Natural killer cell treated with Interleukin-12 subunit alpha and Interleukin-12 subunit beta and Interleukin-15 and Interleukin-18, amount 100 ng/mL, for 72 hours (primary cell): ENCODE measurements around the gene KLF16. TPM values are rescaled to one million over a fixed set of nuclear protein-coding genes. Genes with fewer than 3 reads are reported as not detected.

Experiments used
- ATAC-seq, 2 donors: fragments of 150-1000 bp; cut with Tn5 transposase in 1 of 2; sonication (Bioruptor Pico), chemical (Tn5 transposase) in 1 of 2; 2 replicates each; pipeline ENCODE4 v1.10.0; 2021
- DNase-seq: peaks from one replicate; pipeline ENCODE4 v3.0.0; 2022; ENCODE audit warnings: low spot score
- H3K27ac Mint-ChIP-seq, 2 donors: 1 replicate in 1 of 2; 2 replicates in 1 of 2; pipeline ENCODE4 v1.8.0; 2022; ENCODE audit warnings: mixed read lengths in 2 of 2, mild to moderate bottlenecking in 1 of 2, moderate library complexity in 1 of 2
- H3K27me3 Mint-ChIP-seq, 2 donors: 1 replicate in 1 of 2; 2 replicates in 1 of 2; pipeline ENCODE4 v1.8.0; 2022; ENCODE audit warnings: mixed read lengths in 2 of 2
- H3K36me3 Mint-ChIP-seq: one replicate; pipeline ENCODE4 v1.8.0; 2022; ENCODE audit warnings: mixed read lengths
- H3K4me1 Mint-ChIP-seq, 2 donors: 1 replicate in 1 of 2; 2 replicates in 1 of 2; pipeline ENCODE4 v1.8.0; 2022; ENCODE audit warnings: low read depth in 2 of 2, mixed read lengths in 2 of 2, mild to moderate bottlenecking in 1 of 2
- H3K4me3 Mint-ChIP-seq: one replicate; pipeline ENCODE4 v1.8.0; 2022; ENCODE audit warnings: mixed read lengths
- H3K9me3 Mint-ChIP-seq: 2 replicates; pipeline ENCODE4 v1.8.0; 2022; ENCODE audit warnings: mixed read lengths
- total RNA-seq, 2 donors: library from RNA; stranded (reverse); gene quantifications; one replicate each; pipeline ENCODE4 v1.2.3, GENCODE V29; 2022

The KLF16 gene
- total RNA-seq, 2 donors from 2014 or later, result 18.0 to 49.8 TPM

DNA sequence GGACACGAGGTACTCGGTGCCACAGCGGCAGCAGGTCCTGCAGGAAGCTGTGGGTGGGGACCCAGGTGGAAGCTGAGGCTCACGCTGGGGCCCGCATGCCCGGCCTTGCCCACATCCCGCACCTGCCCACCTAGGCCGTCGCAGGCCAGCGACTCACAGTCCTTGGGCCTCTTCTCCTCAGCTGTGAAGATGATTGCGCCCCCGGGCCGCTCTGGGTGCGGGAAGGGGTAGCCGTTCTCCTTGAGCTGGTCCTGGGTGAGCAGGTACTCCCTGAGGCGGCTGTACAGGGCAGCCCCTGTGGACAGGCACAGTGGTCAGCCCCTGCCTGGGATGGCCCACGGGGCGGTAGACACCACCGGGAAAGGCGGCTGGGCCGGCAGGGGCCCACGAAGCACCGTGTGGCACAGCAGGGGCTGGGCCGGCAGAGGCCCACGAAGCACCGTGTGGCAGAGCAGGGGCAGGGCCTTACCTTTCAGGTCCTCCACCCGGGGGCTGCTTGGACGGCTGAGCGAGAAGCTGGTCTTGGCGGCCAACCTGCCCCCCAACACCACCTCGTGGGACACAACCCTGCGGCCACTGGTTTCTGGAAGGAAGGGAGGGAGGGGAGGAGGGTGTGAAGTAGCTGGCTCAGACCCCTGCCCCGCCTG lies 44.7 kb downstream of the KLF16 start:
- Mint-ChIP-seq H3K27me3 (no peaks in the 10 kb centered on the region), H3K9me3 (no peaks in the 10 kb centered on the region)

DNA sequence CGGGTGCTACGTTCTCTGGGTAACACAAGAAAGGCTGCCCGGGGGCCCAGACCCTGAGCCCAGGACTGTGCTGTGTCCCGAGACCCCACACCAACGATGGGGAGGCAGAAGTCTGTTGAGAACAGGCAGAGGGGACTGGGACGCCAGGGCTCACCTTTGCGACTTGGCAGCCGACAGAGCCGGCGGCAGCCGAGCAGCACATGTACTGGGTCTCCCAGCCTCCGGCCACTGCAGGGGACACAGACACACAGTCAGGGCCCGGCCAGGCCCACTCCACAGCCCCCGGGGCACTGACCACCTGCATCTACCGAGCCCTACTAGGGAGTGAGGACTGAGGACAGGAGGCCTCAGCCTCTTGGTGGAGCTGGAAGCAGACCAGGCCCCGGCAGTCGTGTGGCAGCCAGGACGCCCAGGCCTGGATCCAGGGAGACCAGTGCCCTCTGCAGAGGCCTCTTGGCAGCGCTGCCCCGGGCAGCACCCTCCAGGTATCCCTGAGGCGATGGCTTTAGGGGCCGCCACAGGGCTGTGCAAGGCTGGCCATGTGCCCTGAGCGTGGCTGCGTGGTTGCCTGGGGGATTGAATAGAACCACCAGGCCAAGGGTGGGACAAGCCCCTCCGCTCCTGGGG lies 45.7 kb downstream of the KLF16 start:
- H3K4me3 Mint-ChIP-seq, result no peak overlapping the region
- no peaks in the 10 kb centered on the region for H3K9me3 Mint-ChIP-seq
- no peak overlapping the region for H3K27ac Mint-ChIP-seq
- H3K36me3 Mint-ChIP-seq, result no peaks in the 10 kb centered on the region
- ATAC-seq (no peak), DNase-seq (no peak)
- peaks cover 6 to 8% of the 10 kb centered on the region in 2 donors for H3K4me1 Mint-ChIP-seq
- H3K27me3 Mint-ChIP-seq, result no peaks in the 10 kb centered on the region

More for the DNA sequence above, 44.7 kb downstream of the KLF16 start:
- no peak overlapping the region for H3K27ac Mint-ChIP-seq
- H3K4me3 Mint-ChIP-seq, result no peak overlapping the region
- ATAC-seq, result no peak
- no peaks in the 10 kb centered on the region for H3K36me3 Mint-ChIP-seq
- no peak for DNase-seq
- peaks cover 0 to 3% of the 10 kb centered on the region in 2 donors for H3K4me1 Mint-ChIP-seq

DNA sequence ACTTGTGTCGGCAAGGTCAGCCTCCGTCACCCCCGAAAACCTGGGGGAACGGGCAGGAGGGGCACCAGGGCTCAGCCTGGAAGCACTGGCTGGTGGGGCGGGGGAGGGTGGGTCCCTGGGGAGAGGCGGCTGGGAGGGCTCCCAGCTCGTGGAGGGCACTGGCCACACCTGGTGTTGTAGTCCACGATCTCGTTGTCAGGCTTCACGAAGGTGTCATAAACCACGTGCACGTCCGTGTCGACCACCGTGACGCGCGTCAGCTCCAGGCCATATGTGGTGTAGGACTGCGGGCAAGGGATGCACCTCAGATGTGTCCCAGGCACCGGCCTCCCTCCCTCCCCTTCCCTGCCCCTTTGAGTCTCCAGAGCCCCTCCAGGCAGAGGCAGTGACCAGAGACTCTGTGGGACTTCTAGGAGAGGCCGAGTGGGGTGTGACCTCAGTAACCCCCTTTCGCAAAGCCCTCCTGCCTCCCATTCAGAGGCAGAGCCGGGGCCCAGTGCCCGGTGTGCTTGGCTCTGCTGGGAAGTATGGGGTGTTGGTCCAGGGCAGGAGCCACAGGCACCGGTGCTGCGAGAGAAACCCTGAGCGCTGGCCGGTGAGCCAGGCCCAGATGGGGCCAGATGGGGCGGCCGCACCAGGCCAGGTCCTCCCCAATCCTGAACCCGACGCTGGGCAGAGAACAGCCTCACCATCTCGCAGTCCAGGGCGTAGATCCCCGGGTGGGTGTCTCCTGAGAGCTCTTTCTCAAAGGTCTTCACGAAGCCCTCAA lies 46.7 kb downstream of the KLF16 start:
- Mint-ChIP-seq H3K9me3 (no peaks in the 10 kb centered on the region), H3K27ac (no peak overlapping the region), H3K27me3 (no peaks in the 10 kb centered on the region), H3K4me3 (no peak overlapping the region), H3K36me3 (no peaks in the 10 kb centered on the region), H3K4me1 (peaks cover 10 to 12% of the 10 kb centered on the region in 2 donors)
- ATAC-seq (no peak), DNase-seq (no peak)

DNA sequence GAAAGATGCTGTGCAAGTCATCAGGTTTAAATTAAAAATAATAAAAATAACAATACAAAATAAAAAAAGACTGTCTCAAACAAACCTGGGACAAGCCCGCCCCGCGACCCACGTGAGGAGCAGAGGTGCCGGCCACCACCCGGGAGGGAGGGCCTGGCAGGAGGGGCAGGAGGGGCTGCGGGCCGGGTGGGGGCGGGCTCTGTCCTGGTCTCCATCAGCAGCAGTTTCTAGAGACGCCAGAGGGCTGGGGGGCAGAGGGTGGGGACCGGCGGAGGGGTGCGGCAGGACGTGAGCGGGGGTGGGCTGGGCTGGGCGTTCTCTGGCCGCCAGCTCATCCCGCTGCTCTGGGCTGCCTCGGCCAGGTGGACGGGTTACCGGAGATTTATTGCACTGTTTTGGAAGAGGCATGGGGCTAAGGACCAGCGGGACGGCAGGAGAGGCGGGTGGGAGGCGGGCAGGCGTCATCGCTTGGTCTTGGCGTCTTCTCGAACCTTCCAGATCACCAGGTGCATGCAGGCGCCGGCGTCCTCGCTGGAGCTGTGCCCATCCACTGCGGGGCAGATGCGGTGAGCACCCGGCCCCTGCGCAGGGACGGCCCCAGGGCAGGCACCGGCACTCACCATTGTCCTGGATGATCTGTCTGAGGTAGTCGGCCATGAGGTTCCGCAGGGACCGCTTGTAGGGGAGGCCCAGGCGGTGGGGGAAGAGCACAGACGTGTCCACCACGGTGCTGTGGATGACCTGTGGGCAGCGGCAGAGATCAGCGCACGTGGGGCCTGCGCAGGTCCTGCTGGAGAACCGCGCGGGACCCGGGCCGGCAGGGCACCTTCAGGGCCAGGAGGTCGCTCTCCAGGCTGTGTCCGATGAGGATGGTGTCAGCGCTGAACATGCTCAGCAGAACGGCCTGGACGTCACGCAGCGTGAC lies 47.5 kb downstream of the KLF16 start:
- H3K27ac Mint-ChIP-seq, result no peak overlapping the region
- H3K27me3 Mint-ChIP-seq, result no peaks in the 10 kb centered on the region
- no peak for ATAC-seq
- H3K4me3 Mint-ChIP-seq, result no peak overlapping the region
- no peaks in the 10 kb centered on the region for H3K9me3 Mint-ChIP-seq
- no peaks in the 10 kb centered on the region for H3K36me3 Mint-ChIP-seq
- DNase-seq, result no peak
- peaks cover 10 to 13% of the 10 kb centered on the region in 2 donors for H3K4me1 Mint-ChIP-seq

DNA sequence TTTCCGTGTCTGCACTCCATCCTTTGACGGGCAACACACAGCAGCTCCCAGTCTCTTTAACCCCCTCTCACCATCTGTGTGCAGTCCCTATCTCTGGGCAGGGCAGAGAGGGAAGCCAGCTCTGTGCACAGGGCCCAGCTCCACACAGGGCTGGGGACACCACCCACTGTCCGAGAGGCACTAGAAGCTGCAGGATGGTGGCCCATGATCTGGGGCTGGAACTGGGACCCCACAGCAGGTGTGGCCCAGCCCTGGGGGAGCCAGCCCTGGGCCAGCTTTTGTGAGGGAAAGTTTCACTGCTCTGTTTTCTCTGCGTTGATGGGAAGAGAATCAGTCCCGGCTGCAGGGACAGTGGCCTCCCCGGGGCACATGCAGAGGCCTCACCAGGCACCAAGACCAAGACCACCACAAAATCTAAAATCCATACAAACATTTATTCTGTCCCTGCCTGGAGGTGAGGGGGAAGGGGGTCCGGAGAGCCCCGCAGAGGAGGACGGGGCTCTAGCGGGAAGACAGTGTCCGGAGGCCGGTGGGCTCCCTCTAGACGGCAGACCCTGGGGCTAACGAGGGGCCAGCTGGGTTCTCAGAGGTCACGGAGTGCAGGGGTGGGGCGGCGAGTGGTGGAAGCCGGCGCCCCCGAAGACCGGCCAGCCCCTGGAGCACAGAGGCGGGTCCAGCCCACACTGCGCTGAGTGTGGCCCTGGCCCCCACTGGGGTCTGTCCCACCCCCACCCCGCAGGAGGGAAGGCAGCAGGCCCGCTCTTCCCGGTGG lies 48.4 kb downstream of the KLF16 start:
- Mint-ChIP-seq H3K9me3 (no peaks in the 10 kb centered on the region), H3K27ac (no peak overlapping the region), H3K4me1 (peaks cover 10 to 14% of the 10 kb centered on the region in 2 donors), H3K36me3 (no peaks in the 10 kb centered on the region), H3K27me3 (no peaks in the 10 kb centered on the region), H3K4me3 (no peak overlapping the region)
- DNase-seq, result no peak
- no peak for ATAC-seq

DNA sequence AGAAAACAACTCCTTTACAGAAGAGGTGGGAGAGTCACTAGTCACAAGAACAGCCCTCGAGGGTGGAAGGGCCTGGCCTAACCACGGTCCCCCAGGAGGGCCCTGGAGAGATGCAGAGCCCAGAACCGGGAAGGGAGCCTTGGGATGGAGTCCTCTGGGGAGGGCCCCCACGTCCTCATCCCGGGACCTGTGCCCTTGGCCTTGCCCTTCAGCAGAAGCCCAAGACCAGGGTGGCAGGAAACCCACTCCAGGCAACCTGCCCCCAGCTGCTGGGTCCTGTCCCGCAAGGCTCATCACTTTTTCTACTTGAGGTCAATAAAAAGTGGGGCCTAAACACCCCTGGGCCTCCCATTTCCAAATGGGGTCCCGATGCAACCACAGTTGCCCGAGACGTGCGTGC lies 49.0 kb downstream of the KLF16 start:
- Mint-ChIP-seq H3K36me3 (no peaks in the 10 kb centered on the region), H3K27me3 (no peaks in the 10 kb centered on the region), H3K4me3 (no peak overlapping the region), H3K9me3 (no peaks in the 10 kb centered on the region), H3K27ac (no peak overlapping the region), H3K4me1 (peaks cover 10 to 14% of the 10 kb centered on the region in 2 donors)
- ATAC-seq (no peak), DNase-seq (no peak)

DNA sequence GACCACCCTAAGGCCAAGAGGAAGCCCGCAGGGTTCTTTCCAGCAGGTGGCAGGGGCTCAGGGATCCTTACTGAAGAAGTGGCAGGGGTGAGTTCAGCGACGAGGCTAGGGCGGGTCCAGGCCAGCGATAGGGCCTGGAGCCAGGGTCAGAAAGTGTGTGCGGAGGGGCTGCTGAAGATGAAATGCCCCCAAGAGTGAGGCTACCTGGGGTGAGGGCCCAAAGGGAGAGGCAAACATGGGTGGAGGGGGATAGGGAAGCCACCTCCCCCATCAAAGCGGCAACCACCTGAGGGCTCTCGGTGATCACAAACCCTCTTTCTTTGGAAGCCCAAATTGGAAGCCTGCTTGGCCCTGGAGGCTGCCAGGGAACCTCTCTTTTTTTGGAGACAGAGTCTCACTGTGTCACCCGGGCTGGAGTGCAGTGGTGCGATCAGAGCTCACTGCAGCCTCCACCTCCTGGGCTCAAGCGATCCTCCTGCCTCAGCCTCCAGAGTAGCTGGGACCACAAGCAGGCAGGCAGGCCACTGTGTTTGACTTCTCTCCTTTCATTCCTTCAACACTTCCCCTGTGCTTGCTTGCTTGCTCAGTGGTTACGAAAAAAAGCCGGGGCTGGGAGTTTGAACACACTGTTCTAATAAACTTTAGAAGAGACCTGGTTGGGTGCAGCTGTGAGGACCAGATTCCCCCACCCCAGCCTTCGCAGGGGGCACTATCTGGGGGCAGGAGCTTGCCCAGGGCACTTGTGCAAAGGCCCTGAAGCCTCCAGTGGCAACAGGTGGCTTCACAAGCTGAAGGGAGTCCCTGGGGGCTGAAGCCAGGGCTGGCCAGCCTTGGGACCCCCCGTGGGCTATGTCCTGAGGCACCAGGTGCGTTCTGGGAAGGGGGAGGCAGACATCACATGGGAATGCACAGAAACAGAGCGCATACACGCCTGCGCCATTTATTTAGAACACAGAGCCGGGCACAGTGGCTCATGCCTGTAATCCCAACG lies 49.9 kb downstream of the KLF16 start:
- Mint-ChIP-seq H3K36me3 (no peaks in the 10 kb centered on the region), H3K27ac (peak overlapping the region; percentile 73 to 93), H3K4me1 (peaks cover 10 to 14% of the 10 kb centered on the region in 2 donors), H3K4me3 (peak overlapping the region; percentile 91), H3K9me3 (no peaks in the 10 kb centered on the region), H3K27me3 (no peaks in the 10 kb centered on the region)
- ATAC-seq (no peak), DNase-seq (no peak)

DNA sequence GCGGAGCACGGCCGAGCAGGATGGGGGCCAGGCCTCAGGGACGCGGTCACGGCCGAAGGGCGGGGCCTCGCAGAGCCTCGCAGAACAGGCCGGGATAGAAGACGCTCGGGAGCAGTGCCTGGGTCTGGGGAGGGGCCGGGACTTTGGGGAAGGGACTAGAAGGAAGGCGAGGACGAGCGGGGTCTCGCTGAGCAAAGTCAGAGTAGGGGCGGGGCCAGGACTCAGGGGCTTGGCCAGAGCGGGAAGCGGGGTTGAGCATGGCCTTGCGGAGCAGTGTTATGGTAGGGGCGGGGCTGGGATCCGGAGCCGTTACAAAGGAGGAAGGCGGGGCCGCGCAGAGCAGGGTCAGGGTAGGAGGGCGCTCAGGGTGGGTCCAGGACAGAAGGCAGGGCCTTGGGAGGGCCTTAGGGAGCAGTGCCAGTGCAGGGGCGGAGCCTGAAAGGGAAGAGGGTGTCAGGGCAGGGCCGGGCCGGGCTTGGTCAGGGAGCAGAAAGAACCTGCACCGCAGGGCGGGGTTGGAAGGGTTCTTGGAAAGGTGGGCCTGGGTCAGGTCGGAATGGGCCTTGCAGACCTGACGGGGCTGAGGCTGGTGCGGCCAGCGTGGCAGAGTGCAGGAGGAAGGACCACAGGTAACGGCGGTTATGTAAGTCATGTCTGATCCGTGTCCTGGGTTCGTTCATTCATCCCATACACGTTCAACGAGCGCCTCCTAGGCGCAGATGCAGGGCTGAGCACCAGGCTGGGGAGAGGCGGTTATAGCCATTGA lies 50.8 kb downstream of the KLF16 start:
- DNase-seq, result peak; percentile 96
- H3K4me3 Mint-ChIP-seq, result peak overlapping the region; percentile 91
- no peaks in the 10 kb centered on the region for H3K27me3 Mint-ChIP-seq
- H3K27ac Mint-ChIP-seq, result peak overlapping the region; percentile 73 to 93
- no peaks in the 10 kb centered on the region for H3K36me3 Mint-ChIP-seq
- H3K4me1 Mint-ChIP-seq, result peaks cover 10 to 11% of the 10 kb centered on the region in 2 donors
- no peaks in the 10 kb centered on the region for H3K9me3 Mint-ChIP-seq
- ATAC-seq, result peak; percentile 93

DNA sequence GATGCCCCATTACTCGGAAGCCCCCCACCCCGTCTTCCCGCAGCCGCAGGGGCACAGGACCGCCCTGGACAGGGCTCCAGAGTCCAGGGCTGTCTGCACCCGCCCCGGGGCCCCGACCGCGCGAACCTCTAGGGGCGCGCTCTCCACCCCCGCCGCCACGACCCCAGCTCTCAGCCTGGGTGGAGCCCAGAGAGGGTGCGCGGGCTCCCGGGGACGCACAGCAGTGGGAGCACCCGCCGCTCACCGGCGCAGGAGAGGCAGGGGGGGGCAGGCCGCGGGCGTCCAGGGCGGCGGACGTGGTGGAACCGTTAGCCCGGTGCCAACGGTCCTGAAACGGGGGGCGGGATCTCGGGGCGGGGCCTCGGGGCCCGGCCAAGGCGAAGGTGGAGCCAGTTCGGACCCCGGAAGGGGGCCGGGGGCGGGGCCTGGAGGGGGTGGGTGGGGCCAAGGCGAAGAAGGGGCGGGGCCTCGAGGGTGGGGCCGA lies 51.4 kb downstream of the KLF16 start, which contains the start of gene ATP8B3:
TSS of gene ATP8B3 (minus strand) at position 335 of the 484 bp plus-strand sequence. CDS start 540 bp downstream, outside the sequence.
- peaks cover 10 to 11% of the 10 kb centered on the region in 2 donors for H3K4me1 Mint-ChIP-seq
- H3K27me3 Mint-ChIP-seq, result no peaks in the 10 kb centered on the region
- no peaks in the 10 kb centered on the region for H3K9me3 Mint-ChIP-seq
- ATAC-seq (peak in 1 of 2 donors; percentile 49), DNase-seq (no peak)
- H3K36me3 Mint-ChIP-seq, result no peaks in the 10 kb centered on the region
- peak within 1 kb of the TSS; percentile 91 for H3K4me3 Mint-ChIP-seq
- peak within 1 kb of the TSS; percentile 73 to 93 for H3K27ac Mint-ChIP-seq

DNA sequence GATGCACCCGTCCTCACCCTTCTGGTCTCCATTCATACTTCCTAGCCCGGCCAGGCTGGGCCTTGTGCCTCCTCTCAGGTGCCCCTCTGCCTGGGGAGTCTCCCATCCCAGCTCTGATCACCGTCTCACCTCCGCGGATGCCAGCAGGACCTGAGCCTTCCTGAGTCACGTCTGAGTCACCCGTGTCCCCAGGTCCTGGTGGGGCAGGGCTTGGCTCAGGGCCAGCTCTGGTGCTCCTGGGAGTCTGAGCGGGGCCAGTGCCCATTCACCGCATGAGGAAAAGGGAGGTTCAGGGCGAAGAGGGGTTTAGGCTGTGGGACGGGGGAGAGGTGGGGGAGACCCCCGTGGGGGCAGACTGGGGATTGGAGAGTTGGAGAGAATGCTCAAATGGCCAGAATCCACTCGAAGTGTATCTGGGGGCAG lies 51.9 kb downstream of the KLF16 start:
- no peak for DNase-seq
- no peak overlapping the region for H3K27ac Mint-ChIP-seq
- H3K4me3 Mint-ChIP-seq, result peak overlapping the region; percentile 91
- no peaks in the 10 kb centered on the region for H3K36me3 Mint-ChIP-seq
- no peak for ATAC-seq
- no peaks in the 10 kb centered on the region for H3K27me3 Mint-ChIP-seq
- H3K4me1 Mint-ChIP-seq, result peaks cover 10 to 11% of the 10 kb centered on the region in 2 donors
- H3K9me3 Mint-ChIP-seq, result no peaks in the 10 kb centered on the region

DNA sequence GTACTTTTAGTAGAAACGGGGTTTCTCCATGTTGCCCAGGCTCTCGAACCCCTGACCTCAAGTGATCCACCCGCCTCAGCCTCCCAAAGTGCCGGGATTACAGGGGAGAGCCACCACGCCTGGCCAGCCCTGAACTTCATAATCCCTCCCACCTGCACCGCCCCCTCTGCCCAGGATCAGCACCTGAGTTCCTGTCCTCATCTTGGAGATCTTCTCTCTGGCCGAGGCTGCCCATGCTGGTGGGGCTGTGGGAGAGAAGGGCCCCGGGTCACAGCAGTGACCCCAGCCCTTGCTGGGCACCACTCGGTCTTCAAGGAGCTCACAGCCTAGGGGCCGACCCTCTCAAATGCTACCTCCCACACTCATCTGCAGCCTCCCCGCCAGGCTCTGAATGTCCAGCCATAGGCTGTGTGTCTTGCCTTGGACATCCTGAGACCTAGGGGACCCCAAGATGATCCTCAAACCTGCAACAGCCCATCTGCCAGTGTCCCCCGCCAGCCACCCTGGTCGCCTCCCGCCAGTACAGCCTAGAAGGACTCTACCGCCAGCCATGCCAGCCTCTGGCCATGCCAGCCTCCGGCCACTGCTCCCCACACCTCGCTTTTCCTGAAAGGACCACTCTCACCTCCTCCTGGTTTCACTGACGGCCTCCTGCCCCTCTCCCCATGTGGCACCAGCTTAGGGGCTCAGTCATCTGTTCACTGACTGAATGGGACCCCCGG lies 52.8 kb downstream of the KLF16 start:
- Mint-ChIP-seq H3K9me3 (no peaks in the 10 kb centered on the region), H3K4me3 (no peak overlapping the region), H3K4me1 (peaks cover 10 to 11% of the 10 kb centered on the region in 2 donors), H3K27me3 (no peaks in the 10 kb centered on the region), H3K27ac (no peak overlapping the region), H3K36me3 (no peaks in the 10 kb centered on the region)
- DNase-seq (no peak), ATAC-seq (no peak)
